ENCODE results near the gene MAD2L2. TPM values are rescaled to one million over a fixed set of nuclear protein-coding genes. Genes with fewer than 3 reads are reported as not detected.

The MAD2L2 gene
- total RNA-seq, 1 experiment from 2014 or later = 93.8 TPM

GRCh38 chr1:11646317-11646716 is 34.6 kb downstream of the MAD2L2 start:
- no peaks in the 10 kb centered on the region for H3K36me3 ChIP-seq (ENCODE audit: control insufficient read depth in 1 of 2, insufficient read depth in 2 of 2, low read length in 2 of 2)
- ChIA-PET RAD21 (ENCODE audit: low non-redundant PET in 1 of 2, low total read pairs in 2 of 2, uncharacterized antibody in 2 of 2, unreplicated experiment in 2 of 2) (interaction anchor here (0.8 to 1.3 kb wide), 3 partner anchors 608 to 609 kb away, joined by 3 to 9 read pairs (median 3); no protein-coding TSS in a partner anchor), CTCF (interaction anchor here (0.6 to 2.3 kb wide), 10 partner anchors 8 to 609 kb away, joined by 3 to 29 read pairs (median 4); partner anchors contain the start of genes FBXO2, FBXO44, FBXO6 and MTOR), POLR2A (no interaction called here)
- BruUV-seq (replicated peaks) = no TSS peak
- no peak overlapping the region for H3K27ac ChIP-seq (ENCODE audit: low read depth, low read length)
- H3K4me3 ChIP-seq (replicated peaks in 1 of 2; ENCODE audit: low read depth in 1 of 2, low read length in 2 of 2) = no peak overlapping the region
- intact Hi-C loops (cut with micrococcal nuclease) = no loop called here
- H3K9ac ChIP-seq (ENCODE audit: low read length) = no peak overlapping the region
- H3K4me2 ChIP-seq (ENCODE audit: low read length) = no peak overlapping the region
- no peaks in the 10 kb centered on the region for H4K20me1 ChIP-seq (ENCODE audit: insufficient read depth)
- ATAC-seq (no peak), DNase-seq (ENCODE audit: low read depth, low spot score) (no peak)
- H3K9me2 ChIP-seq (ENCODE audit: insufficient read depth) = no peaks in the 10 kb centered on the region
- H3K4me1 ChIP-seq (ENCODE audit: control insufficient read depth in 1 of 2, insufficient read depth in 2 of 2, low read length in 2 of 2) = peaks cover 7 to 19% of the 10 kb centered on the region in 2 experiments; a peak in 3 of 4 replicates
- no peaks in the 10 kb centered on the region for H3K9me3 ChIP-seq (ENCODE audit: control insufficient read depth in 1 of 2, insufficient read depth in 1 of 2, low read depth in 1 of 2, low read length in 2 of 2)
- TF ChIP-seq, protein P1, sequence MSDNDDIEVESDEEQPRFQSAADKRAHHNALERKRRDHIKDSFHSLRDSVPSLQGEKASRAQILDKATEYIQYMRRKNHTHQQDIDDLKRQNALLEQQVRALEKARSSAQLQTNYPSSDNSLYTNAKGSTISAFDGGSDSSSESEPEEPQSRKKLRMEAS (IDR thresholded peaks at IDR 0.05) = no peak
- TF ChIP-seq ZFX (IDR thresholded peaks at IDR 0.05) = no peak
- no peak for TF ChIP-seq YY1 (IDR thresholded peaks at IDR 0.05; ENCODE audit: extremely low read depth, insufficient replicate concordance, low read depth, low read length)
- TF ChIP-seq EZH2phosphoT487 (IDR thresholded peaks at IDR 0.05; ENCODE audit: borderline replicate concordance) = no peak
- no peak for TF ChIP-seq CBX3 (IDR thresholded peaks at IDR 0.05; ENCODE audit: low read depth)
- no peak for TF ChIP-seq JUND (IDR thresholded peaks at IDR 0.05)
- no peak for TF ChIP-seq ZNF274 (IDR thresholded peaks at IDR 0.05; ENCODE audit: low read depth, low read length)
- no peak for TF ChIP-seq REST (IDR thresholded peaks at IDR 0.05; ENCODE audit: low read depth)
- no peak for TF ChIP-seq EZH2 (IDR thresholded peaks at IDR 0.05)
- no peak for TF ChIP-seq SRF (IDR thresholded peaks at IDR 0.05; ENCODE audit: low read depth)
- TF ChIP-seq CTCF (IDR thresholded peaks at IDR 0.05 in 2 of 3, conservative IDR thresholded peaks at IDR 0.05 in 1 of 3; ENCODE audit: borderline replicate concordance in 1 of 3, insufficient read depth in 1 of 3, low read depth in 2 of 3, low read length in 2 of 3) = no peak
- no peak overlapping the region for H2AFZ ChIP-seq (ENCODE audit: low read depth, low read length, poor library complexity, severe bottlenecking)
- H3K79me2 ChIP-seq (ENCODE audit: insufficient read depth, low read length) = no peaks in the 10 kb centered on the region
- H3K27me3 ChIP-seq (ENCODE audit: insufficient read depth, low read length) = no peaks in the 10 kb centered on the region

All from HCT116 (cell line).